ENCODE data around the gene VSTM2L.
"Not testable (repeated sequence)": the region's sequence is repeated elsewhere in the genome, so short reads cannot be mapped to it uniquely, and the experiment has no call there.

The VSTM2L gene

GRCh38 chr20:37939701-37940560 lies 37.0 kb downstream of the VSTM2L start:
- no peak for DNase-seq

- DNase-seq: no peak
These were observed 37.9 kb downstream of the VSTM2L start for GRCh38 chr20:37940858-37941257.

- no peak for DNase-seq
These were observed 38.4 kb downstream of the VSTM2L start for GRCh38 chr20:37941332-37941731.

GRCh38 chr20:37941992-37942391 lies 39.1 kb downstream of the VSTM2L start:
- DNase-seq: no peak

GRCh38 chr20:37943033-37943432 lies 40.1 kb downstream of the VSTM2L start:
- DNase-seq: no peak

- no peak for DNase-seq
These were observed 40.9 kb downstream of the VSTM2L start for GRCh38 chr20:37943501-37944455.

- DNase-seq: no peak
These were observed 41.6 kb downstream of the VSTM2L start for GRCh38 chr20:37944456-37944981.

- DNase-seq: no peak
These were observed 42.2 kb downstream of the VSTM2L start for GRCh38 chr20:37945091-37945547.

- DNase-seq: no peak
These were observed 44.0 kb downstream of the VSTM2L start for GRCh38 chr20:37946946-37947345.

GRCh38 chr20:37947943-37948342 lies 45.0 kb downstream of the VSTM2L start:
- DNase-seq: no peak

DNA sequence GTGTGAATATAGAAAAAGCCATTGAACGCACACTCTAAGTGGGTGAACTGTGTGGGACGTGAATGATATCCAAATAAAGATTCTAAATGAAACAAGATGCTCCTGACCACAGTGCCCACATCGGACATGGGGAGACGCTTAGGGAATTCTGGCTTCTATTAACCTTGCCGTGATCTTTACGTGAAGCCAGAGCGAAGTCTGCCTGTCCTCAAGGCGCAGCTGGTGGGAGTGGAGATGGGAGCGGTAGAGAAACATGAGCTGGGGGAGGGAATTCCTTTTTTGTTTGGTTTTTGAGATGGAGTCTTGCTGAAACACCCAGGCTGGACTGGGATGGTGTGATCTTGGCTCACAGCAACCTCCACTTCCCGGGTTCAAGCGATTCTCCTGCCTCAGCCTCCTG lies 46.0 kb downstream of the VSTM2L start:
- no peak for DNase-seq

DNA sequence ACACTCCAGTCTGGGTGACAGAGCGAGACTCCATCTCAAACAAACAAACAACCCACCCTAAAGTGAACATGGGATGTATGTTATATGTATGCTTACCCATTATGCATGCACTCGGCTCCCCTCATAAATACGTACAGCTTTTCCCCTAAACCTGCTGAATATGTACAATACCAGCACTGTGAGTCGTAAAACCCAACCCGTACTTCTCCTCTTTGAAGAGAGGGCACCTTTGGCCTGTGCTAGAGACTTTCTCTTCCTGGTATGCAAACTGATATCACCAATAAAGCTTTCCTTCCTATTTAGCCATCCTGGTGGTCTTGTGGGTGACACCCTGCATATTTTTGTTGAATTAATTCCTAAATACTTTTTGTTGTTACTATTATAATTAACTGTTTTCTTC lies 51.3 kb downstream of the VSTM2L start:
- no peak for DNase-seq

GRCh38 chr20:37954626-37955025 lies 51.7 kb downstream of the VSTM2L start:
- no peak for DNase-seq

DNA sequence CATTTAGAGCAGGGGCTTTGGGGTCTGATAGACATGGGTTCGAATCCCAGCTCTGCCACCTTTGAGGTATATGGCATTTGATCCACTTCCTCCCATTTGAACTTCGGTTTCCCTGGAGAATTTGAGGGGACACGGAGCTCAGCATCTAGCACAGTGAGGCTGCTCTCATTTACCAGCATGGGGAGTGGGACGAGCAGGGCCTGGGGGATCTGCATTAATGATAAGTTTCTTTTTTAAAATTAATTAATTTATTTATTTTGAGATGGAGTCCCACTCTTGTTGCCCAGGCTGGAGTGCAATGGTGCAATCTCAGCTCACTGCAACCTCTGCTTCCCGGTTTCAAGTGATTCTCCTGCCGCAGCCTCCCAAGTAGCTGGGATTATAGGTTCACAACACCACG lies 52.6 kb downstream of the VSTM2L start:
- DNase-seq: no peak

DNA sequence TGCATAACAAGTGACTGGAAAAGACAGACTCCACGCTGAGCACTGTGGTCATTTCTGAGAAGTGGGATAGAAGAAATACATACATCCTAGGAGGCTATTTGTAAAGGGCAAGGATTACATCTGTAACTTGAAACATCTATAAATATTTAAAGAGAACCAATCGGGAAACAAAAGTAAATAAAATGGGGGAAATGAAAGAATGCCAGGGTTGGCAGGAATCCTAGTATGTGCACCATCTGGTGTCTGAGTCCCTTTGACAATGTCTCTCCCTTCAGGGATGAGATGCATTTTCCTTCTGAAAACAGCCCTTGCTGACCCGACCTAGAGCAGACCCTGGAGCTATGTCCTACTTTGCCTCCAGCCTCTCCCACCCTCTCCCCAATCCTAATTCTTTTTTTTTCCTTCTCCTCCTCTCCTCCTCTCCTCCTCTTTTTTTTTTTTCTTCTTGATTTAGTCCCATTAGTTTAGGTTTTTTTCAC lies 53.2 kb downstream of the VSTM2L start:
- no peak for DNase-seq

GRCh38 chr20:37958856-37959520 lies 56.1 kb downstream of the VSTM2L start:
- DNase-seq: no peak

DNA sequence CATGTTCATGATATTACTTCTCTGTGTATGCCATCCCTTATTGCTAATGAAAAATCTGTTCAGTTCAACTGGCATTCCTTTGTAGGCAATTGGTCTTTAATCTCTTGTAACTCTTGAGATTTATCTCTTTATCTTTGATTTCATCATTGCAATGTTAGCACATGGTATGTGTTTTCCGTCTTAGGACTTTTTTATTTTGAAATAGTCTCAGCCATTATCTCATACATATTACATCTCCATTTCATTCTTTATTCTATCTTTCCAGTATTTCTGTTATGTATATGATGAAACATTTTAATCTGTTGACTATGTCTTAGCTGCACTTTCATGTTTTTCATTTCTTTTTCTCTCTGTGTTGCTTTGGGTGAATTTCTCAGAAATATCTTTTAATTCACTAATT lies 58.1 kb downstream of the VSTM2L start:
- no peak for DNase-seq

DNA sequence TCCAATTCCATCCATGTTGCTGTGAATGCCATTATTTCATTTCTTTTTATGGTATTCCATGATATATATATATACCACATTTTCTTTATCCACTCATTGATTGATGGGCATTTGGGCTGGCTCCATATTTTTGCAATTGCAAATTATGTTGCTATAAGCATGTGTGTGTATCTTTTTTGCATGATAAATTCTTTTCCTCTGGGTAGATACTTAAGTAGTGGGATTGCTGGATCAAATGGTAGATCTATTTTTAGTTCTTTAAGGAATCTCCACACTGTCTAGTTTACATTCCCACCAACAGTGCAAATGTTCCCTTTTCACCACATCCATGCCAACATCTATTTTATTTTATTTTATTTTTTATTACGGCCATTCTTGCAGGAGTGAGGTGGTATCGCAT lies 60.6 kb downstream of the VSTM2L start:
- not testable (repeated sequence) for DNase-seq

DNA sequence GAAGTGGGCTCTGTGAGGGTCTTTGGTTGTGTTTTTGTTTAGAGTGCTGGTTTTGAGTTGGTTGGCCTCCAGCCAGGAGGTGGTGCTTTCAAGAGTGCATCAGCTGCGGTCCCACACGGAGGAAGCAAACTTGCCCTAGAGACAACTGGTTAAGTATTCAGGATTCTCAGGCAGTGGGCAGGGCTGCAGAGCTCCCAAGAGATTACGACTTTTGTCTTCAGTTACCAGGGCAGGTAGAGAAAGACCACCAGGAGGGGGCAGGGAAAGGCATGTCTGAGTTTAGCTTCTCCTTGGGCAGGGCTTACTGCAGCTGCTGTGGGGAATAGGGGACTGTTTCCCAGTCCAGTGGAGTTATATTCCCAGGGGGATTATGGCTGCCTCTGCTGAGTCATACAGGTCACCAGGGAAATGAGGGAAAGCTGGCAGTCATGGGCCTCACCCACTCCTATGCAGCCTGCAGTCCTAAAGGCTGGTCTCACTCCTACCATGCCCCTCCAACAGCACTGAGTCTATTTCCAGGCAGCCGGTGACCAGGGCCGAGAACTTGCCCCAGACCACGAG lies 66.0 kb downstream of the VSTM2L start:
- DNase-seq: peak; percentile 57

DNA sequence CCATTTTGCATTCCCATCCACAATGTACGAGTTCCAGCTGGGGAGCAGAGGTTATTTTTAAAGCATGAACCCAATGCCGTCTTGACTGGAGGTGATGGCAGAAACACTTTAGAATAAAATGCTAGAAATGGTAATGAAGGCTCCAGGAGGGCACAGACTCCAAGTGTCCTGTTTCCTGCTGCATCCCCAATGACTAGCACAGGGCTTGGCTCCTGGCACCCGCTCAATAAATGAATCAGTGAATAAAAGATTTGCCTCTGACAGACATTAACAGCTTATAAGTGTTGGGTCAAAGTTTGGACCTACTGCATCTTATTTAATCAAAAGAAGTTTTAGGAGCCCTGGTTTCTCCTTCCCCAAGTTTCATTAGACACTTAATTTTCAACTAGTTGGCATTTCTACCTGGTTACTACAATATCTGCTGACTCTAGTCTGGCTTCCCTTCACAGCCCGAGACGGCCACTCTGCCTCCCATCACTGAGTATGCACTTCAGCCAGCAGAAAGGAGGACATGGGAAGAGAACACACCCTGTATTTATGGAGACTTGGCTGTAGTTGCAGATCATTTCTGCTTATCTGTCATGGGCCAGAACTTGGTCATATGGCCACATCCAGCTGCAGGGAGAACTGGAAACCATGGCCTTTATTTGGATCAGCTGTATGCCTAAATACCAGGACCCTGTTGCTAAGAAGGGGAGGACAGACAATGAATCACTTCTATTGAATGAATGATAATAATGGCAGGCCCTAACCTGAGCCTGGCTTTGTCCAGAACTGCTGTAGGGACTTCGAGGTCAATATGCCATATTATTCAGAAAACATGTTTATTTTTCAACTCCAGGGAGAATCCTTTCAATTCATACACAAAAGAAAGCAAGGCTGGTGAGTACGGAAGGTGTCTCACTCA lies 67.3 kb downstream of the VSTM2L start:
- DNase-seq: no peak

DNA sequence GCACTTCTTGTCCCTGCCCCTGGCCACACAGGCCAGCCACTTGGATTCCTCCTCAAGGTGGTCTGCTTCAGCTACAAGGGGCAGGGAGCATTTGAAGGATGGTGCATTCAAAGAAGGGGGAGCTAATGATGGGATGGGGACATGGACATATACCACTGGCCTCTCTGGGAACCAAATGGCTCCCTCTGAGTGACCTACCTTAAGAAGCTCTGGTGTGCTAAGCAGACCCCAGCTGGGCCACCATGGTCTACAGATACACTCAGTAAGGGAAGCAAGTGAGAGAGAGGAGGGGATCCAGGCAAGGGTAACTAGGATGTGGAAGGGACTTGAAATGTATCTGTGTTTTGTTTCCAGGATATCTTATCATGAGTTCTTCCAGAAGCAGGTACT lies 67.9 kb downstream of the VSTM2L start:
- no peak for DNase-seq

Measured in NCI-H526 treated with DMSO at 0.1 percent for 48 hours (cell line).